GM18502 (cell line): Measurements from ENCODE around the gene PRSS33.

ENCODE experiments used
- ATAC-seq: cut with Tn5 transposase; IDR thresholded peaks from one replicate; pipeline ENCODE4 v1.9.1; 2021; ENCODE audit warnings: mild to moderate bottlenecking; ENCODE audit not compliant: unreplicated experiment, poor library complexity

The PRSS33 gene

DNA sequence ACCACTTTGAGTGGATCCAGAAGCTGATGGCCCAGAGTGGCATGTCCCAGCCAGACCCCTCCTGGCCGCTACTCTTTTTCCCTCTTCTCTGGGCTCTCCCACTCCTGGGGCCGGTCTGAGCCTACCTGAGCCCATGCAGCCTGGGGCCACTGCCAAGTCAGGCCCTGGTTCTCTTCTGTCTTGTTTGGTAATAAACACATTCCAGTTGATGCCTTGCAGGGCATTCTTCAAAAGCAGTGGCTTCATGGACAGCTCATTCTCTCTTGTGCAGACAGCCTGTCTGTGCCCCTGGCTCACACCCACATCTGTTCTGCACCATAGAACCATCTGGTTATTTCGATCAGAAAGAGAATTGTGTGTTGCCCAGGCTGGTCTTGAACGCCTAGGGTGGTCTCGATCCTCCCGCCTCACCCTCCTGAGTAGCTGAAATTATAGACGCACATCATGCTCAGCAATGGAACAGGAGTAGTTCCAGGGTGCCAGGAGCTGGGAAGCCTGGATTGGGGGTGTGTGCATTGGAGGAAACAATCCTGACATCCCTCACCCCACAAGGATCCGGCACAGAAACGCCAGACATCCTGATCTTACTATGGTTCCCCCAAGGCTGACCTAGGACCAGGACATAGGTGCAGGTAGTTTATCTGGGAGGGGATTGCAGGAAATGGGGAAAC, 34.3 kb upstream of the PRSS33 start:
- no peak for ATAC-seq

DNA sequence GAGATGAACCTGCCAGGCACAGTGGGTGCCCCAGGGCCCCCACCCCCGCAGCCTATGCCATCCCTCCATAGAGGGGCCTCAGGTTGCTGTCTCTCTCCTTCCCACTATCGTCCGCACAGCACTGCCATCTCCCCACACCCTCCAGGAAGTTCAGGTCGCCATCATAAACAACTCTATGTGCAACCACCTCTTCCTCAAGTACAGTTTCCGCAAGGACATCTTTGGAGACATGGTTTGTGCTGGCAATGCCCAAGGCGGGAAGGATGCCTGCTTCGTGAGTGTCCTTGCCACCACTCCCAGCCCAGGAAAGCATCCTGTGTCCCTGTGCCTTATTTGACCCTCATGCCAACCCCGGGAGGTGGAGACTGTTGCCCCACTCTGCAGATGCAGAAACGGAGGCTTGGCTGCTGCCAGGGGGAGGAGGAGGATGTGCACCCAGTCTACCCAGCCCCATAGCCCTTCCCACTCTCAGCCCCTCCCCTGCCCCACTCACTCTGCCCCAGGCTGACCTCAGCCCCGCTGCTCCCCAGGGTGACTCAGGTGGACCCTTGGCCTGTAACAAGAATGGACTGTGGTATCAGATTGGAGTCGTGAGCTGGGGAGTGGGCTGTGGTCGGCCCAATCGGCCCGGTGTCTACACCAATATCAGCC, 33.6 kb upstream of the PRSS33 start:
- ATAC-seq: no peak

DNA sequence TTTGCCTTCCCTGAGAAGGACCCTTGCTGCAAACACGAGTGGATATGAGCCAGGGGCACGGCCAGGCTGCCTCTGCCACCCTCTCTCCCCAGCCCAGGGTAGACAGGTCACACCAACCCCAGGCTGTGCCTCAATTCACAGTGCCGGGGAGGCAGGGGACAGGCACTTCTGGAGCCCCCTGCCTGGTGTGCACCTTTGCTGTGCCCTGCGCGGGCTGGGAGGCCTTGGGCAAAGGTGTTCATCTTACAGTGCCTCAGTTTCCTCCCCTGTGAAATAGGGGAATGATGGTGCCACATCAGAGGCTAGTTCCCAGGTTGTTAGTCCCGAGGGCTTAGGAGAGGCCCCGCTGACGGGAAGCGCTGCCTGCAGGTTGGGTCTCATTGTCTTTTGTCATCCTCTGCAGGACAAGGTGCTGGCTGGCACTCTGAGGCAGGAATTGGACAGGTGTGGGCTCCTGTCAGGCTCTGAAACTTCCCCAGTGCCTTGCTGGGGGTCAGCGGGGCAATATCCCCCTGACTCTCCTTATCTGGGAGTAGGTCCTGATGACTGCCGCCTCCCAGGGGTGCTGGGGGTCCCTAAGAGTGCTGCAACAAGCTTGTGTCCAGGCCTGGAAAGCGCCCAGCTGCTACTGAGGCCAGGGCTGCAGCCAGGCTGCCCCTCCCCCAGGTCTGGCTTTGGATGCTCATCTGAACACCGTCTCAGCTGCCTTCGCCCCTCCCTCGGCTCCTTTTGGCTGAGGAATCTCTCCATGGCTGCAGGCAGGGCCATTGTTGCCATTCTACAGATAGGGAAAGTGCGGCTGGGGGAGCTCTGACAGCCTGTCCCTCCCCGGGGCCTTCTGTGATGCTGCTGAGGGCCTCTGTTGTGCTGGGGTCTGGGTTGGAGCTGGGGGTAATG, 32.8 kb upstream of the PRSS33 start:
- ATAC-seq: no peak

DNA sequence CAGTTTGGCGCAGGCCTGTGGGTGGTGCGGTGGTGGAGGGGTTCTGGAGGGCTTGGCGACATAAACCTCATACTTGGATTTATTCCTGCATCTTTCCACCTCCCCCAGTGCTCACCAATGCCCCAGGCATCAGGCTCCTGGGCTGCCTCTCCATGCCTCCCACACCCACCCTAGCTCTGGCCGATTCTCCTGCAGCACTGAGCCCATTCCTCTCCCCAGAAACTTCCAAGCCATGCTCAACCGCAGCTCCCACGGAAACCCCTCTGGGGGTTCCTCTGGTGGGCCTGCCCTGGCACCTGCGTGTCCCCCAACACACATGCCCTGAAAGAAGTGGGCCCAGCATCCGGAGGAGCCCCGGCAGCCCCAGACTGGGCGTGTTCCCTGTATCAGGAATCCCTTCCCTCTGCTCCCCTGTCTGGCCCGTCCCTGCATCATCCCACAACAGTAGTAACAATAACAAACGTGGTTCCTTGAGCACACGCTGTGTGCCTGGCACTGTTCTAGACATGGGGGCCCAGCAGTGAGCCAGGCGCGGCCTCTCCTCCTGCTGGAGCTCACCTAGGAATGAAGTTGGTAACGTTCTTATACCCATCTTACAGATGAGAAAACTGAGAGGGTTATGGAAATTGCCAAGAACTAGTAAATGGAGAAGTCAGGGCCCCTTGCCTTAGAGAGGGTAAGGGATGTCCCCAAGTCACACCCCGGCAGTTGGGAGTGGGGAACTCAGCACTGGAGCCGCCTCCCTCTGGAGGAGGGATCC, 32.0 kb upstream of the PRSS33 start:
- no peak for ATAC-seq

DNA sequence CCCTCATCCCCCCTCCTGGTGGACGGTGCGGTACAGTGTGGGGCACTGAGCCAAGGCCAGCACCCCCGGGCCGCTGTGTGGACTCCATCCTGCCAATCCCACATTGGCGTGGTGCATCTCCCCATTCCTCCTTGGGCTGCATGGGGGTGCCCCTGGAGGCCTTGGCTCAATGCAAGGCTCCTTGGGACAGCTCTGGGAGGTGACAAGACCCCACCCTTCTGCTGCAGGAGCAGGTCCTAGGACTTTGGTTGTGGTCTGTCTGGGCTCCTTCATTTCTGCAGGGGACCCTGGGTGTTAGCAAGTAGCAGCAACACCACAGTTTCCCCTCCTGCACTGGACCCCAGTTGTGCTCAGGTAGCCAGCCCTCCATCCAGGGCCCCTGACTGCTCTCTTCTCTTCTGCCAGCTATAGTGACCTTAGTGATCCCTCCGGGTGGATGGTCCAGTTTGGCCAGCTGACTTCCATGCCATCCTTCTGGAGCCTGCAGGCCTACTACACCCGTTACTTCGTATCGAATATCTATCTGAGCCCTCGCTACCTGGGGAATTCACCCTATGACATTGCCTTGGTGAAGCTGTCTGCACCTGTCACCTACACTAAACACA, 31.0 kb upstream of the PRSS33 start:
- ATAC-seq: no peak

GRCh38 chr16:2817340-2818271, 30.2 kb upstream of the PRSS33 start:
- no peak for ATAC-seq

DNA sequence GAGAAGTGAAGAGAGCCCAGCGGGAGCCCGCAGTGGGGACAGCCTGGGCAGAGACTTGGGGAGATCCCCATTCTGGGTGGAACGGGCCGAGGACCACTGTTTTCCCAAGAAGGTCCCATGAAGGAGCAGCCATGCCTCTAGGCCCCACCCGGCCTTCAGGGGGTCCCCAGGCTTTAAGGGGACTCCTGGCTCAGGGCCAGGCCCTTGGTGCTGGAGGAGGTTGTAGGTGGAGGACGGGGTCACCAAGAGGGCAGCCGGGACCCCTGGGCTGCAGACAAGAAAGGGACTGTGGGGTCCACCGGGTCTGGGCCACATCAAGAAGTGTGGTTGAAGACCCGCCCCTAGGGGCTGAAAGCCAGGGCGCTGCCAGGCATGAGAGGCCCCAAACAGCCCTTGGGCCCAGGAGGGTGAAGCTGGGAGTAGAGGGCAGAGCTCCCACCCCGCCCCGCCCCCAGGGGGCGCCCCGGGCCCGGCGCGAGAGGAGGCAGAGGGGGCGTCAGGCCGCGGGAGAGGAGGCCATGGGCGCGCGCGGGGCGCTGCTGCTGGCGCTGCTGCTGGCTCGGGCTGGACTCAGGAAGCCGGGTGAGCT, 29.5 kb upstream of the PRSS33 start, which contains the start of gene PRSS21:
Gene PRSS21 (plus strand): TSS at position 487 of the 589 bp plus-strand sequence. CDS start 32 bp downstream, at position 519.
- no peak for ATAC-seq

DNA sequence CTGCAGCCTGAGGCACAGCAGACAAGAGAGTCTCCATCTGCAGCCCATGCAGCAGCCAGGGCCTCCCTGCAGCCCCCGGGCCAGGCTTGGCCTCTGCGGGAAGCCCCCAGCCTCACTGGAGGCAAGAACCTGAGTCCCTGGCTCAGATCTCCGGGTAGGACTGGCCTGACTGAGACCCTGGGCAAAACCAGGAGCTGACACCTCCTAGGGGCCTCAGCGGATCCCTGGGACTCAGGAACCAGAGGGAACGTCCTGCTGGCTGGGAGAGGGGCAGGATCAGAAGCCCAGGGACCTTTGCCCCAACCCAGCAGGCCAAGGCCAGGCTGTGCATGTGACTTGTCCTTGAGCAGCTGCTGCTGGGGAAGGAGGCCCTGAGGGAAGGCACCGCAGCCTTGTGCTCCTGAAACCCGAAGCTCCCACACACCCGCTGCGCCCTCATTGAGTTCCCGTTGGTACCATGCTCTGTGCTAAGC, 28.0 kb upstream of the PRSS33 start:
- no peak for ATAC-seq

GRCh38 chr16:2814551-2815298, 27.4 kb upstream of the PRSS33 start:
- ATAC-seq: no peak

DNA sequence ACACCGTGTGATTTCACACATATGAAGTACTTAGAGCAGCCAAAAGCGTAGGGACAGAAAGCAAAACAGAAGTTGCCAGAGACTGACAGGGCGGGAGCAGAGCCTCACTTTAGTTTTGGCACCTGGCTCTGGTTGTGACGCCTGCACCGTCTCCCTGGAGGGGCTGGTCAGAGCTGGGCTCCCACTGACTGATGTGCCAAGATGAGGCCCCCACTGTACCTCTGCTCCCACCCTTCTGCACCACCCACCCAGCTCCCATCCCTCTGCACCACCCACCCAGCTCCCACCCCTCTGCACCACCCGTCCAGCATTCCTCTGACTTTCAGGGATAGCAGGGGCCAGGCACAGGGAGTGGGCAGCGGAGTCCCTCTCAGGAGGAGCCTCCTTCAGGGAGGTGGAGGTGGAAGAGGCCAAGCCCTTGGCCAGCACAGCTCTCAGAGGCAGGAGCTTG, 26.4 kb upstream of the PRSS33 start:
- ATAC-seq: no peak

DNA sequence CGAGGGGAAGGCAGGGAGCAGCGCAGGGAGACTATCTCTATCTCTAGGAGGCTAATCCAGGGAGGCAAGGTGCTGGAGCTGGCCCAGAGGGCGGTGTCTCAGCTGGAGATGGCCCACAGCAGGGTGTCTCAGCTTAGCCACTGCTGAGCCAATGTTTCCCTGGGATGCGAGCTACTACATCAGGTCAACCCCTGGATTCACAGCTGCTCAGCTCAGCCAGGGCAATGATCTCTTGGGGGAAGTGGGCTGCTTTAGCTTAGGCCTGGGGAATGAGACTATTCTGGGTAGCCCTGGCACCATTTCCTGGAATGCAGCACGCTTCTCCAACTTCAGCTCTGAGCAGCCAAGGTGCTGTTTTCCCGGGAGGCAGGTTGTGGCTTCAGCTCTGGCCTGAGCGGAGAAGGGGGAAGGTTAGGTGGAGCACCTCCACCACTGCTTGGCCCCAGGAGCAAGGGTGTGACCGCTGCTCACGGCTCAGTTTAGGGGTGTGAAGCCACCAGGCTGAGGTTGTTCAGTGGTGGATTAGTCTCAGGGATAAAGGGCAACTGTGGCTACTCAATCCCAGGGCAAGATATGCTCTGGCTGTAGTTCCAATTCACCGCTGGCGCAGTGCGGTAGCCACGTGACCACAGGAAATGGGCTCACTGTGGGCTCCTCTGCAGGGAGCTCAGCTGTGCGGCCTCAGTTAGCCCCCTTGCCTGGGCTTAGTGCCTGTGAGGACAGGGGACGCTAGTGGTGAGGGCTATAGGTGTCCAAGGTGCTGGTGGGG, 24.5 kb upstream of the PRSS33 start:
- no peak for ATAC-seq

DNA sequence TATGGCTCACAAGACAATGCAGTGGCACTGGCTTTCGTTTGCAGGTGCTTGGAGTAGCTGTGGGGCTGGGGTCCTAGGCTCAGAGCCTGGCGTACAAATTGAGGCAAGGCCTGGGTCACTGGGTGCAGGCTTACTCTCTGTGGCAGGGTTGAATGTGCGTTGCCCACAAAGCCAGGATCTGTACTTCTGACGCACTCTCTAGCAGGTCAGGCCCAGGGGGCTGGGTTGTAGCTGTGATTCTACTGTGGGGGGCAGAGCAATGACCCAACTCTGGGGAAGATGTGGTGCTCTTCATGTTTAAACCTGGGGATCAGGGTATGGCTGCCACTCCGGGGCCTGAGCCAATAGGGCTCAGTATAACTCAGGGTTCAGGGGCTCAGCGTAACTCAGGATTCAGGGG, 23.3 kb upstream of the PRSS33 start:
- no peak for ATAC-seq

DNA sequence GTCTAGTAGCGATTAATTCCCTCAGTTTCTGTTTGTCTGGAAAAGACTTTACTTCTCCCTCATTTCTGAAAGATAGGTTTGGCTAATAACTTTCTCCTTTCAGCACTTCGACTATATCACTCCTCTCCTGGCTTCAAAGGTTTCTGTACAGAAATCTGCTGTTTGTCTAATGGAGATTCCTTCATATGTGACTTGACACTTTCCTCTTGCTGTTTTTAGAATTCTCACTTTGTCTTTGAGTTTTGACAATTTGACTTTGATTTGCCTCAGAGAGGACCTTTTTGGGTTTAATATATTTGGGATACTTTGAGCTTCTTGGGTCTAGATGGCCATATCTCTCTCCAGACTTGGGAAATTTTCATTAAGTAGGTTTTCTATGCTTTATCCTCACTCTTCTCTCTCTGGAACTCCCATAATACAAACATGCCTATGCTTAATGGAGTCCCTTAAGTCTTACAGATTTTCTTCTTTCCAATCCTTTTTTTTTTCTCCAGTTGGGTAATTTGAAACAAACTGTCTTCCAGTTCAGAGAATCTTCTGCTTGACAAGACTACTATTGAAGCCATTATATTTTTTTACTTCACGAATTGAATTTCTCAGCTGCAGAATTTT, 21.9 kb upstream of the PRSS33 start:
- no peak for ATAC-seq

DNA sequence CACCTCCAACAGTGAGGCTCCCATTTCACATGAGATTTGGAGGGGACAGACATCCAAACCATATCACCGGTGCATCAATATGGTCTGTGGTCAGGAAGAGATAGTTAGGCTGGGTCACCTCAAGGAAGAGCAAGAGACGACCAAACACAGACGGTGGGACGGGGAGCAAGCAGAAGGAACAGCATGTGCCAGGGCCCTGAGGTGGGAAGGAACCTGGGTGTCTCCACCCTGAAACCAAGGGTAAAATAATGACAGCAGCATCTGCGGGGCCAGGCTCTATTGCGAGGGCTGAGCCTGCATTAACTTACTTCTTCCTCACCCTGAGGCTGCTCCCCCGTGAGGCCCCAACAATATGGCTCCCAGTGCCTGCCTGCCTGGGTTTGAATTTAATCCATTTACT, 20.8 kb upstream of the PRSS33 start:
- ATAC-seq: no peak

DNA sequence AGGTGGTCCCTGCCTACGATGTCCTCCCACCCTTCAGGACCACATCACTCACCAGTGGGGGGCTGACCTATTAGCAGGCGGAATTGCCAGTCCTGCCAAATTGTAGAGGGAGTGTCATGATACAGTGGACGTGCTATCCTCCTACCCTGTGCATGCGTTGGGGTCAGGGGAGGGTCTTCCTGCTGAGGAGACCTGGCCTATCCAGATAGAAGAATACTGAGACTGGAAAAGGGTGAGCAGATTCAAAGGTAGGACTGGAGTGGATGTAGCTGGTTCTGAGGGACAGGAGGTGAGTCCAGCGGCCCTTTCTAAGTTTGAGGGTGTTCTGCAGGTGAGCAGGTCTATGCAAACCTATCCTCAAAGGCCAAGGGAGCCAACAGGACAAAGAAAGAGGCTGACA, 18.9 kb upstream of the PRSS33 start:
- ATAC-seq: no peak

DNA sequence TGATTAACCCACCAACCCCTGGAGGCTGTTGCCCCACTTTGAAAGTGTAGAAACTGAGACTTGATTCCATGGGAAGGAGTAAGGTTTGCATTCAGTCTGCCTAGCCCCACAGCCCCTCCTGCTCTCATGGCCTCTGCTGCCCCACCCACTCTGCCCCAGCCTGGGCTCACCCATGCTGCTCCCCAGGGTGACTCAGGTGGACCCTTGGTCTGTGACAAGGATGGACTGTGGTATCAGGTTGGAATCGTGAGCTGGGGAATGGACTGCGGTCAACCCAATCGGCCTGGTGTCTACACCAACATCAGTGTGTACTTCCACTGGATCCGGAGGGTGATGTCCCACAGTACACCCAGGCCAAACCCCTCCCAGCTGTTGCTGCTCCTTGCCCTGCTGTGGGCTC, 17.4 kb upstream of the PRSS33 start:
- ATAC-seq: no peak
